Liver (tissue), 9 donors: ENCODE data around the gene GNAI3. TPM values are rescaled to one million over a fixed set of nuclear protein-coding genes. Genes with fewer than 3 reads are reported as not detected.

ENCODE experiments used
- DNase-seq: peaks from one replicate; pipeline ENCODE4 v3.0.0-alpha.2; 2017; ENCODE audit warnings: low spot score
- H3K27ac ChIP-seq, 2 donors: one replicate each; pipeline ENCODE4 v1.7.0; 2013; ENCODE audit warnings: inconsistent platforms in 2 of 2, low read length in 2 of 2, control low read depth in 1 of 2, low read depth in 1 of 2, mild to moderate bottlenecking in 1 of 2
- H3K27me3 ChIP-seq, 4 donors: one replicate each; pipeline versions ENCODE4 v1.6.1 to v1.7.0; 2013; ENCODE audit warnings: low read length in 3 of 4, inconsistent platforms in 1 of 4, mild to moderate bottlenecking in 1 of 4, moderate library complexity in 1 of 4; ENCODE audit not compliant: control insufficient read depth in 4 of 4, insufficient read depth in 4 of 4
- H3K36me3 ChIP-seq, 4 donors: one replicate each; pipeline versions ENCODE4 v1.6.1 to v1.7.0; 2013; ENCODE audit warnings: low read length in 3 of 4, mild to moderate bottlenecking in 3 of 4, low read depth in 1 of 4, moderate library complexity in 1 of 4; ENCODE audit not compliant: control insufficient read depth in 4 of 4, insufficient read depth in 3 of 4
- H3K4me1 ChIP-seq, 4 donors: one replicate each; pipeline versions ENCODE4 v1.6.1 to v1.7.0; 2013; ENCODE audit warnings: low read length in 3 of 4, mild to moderate bottlenecking in 3 of 4, moderate library complexity in 1 of 4; ENCODE audit not compliant: control insufficient read depth in 4 of 4, insufficient read depth in 4 of 4
- H3K4me3 ChIP-seq, 3 donors: one replicate each; pipeline versions ENCODE4 v1.6.1 to v1.7.0; 2013; ENCODE audit warnings: low read length in 3 of 3, control low read depth in 1 of 3, low read depth in 1 of 3, mild to moderate bottlenecking in 1 of 3
- H3K9ac ChIP-seq, 2 donors: one replicate each; pipeline ENCODE4 v1.7.0; 2013; ENCODE audit warnings: low read length in 2 of 2, mild to moderate bottlenecking in 2 of 2, moderate library complexity in 2 of 2, control low read depth in 1 of 2, low read depth in 1 of 2
- H3K9me3 ChIP-seq, 4 donors: one replicate each; pipeline versions ENCODE4 v1.6.1 to v1.7.0; 2013; ENCODE audit warnings: low read length in 3 of 4; ENCODE audit not compliant: control insufficient read depth in 4 of 4
- CTCF ChIP-seq: fragments of 150-350 bp; IDR thresholded peaks from 2 replicates; pipeline ENCODE4 v1.5.1; 2017; ENCODE audit warnings: improper control_type of control experiment, low read depth, low read length; ENCODE audit not compliant: missing input control
- EGR1 ChIP-seq, 2 donors: IDR thresholded peaks; 2 replicates each; pipeline ENCODE4 v1.6.1; 2016 to 2018; ENCODE audit warnings: antibody characterized with exemption in 2 of 2, low read depth in 2 of 2
- FOXA1 ChIP-seq: IDR thresholded peaks from 2 replicates; pipeline ENCODE4 v1.6.1; 2016; ENCODE audit warnings: antibody characterized with exemption
- FOXA2 ChIP-seq: IDR thresholded peaks from 2 replicates; pipeline ENCODE4 v1.6.1; 2016; ENCODE audit warnings: antibody characterized with exemption
- GABPA ChIP-seq, 2 donors: IDR thresholded peaks in 1 of 2; conservative IDR thresholded peaks in 1 of 2; 2 replicates each; pipeline ENCODE4 v1.6.1; 2016; ENCODE audit warnings: antibody characterized with exemption in 2 of 2, mild to moderate bottlenecking in 1 of 2, moderate library complexity in 1 of 2
- HNF4A ChIP-seq, 2 donors: conservative IDR thresholded peaks; 2 replicates each; pipeline ENCODE4 v1.6.1; 2016; ENCODE audit warnings: antibody characterized with exemption in 2 of 2, mild to moderate bottlenecking in 2 of 2
- HNF4G ChIP-seq: IDR thresholded peaks from 2 replicates; pipeline ENCODE4 v1.6.1; 2016; ENCODE audit warnings: antibody characterized with exemption
- JUND ChIP-seq, 2 donors: IDR thresholded peaks; 2 replicates each; pipeline ENCODE4 v1.6.1; 2016; ENCODE audit warnings: antibody characterized with exemption in 2 of 2
- NR2F2 ChIP-seq: IDR thresholded peaks from 2 replicates; pipeline ENCODE4 v1.6.1; 2016; ENCODE audit warnings: antibody characterized with exemption
- RAD21 ChIP-seq, 2 donors: IDR thresholded peaks; 2 replicates each; pipeline ENCODE4 v1.6.1; 2016; ENCODE audit warnings: antibody characterized with exemption in 2 of 2, mild to moderate bottlenecking in 2 of 2
- RXRA ChIP-seq, 2 donors: IDR thresholded peaks; 2 replicates each; pipeline ENCODE4 v1.6.1; 2017 to 2018; ENCODE audit warnings: antibody characterized with exemption in 2 of 2, mild to moderate bottlenecking in 1 of 2
- SP1 ChIP-seq: IDR thresholded peaks from 2 replicates; pipeline ENCODE4 v1.6.1; 2018; ENCODE audit warnings: antibody characterized with exemption, mild to moderate bottlenecking
- TAF1 ChIP-seq: conservative IDR thresholded peaks from 2 replicates; pipeline ENCODE4 v1.6.1; 2016; ENCODE audit warnings: antibody characterized with exemption, mild to moderate bottlenecking
- YY1 ChIP-seq: IDR thresholded peaks from 2 replicates; pipeline ENCODE4 v1.6.1; 2016; ENCODE audit warnings: antibody characterized with exemption, mild to moderate bottlenecking
- WGBS: extraction: QIAGEN DNeasy Blood & Tissue Kit; methylation state at CpG from one replicate; pipeline ENCODE4 v1.1.7; 2013; 5-methylcytosine and 5-hydroxymethylcytosine counted together
- polyA plus RNA-seq, 2 donors: library from polyadenylated mRNA; stranded (reverse) in 1 of 2; unstranded in 1 of 2; fragments of 200-250 nt in 1 of 2; fragments of >200 nt in 1 of 2; fragmentation: Nextera tagmentation in 1 of 2; extraction: Ambion mirVana in 1 of 2; gene quantifications; one replicate each; pipeline versions ENCODE4 v1.2.1 to v1.2.3, GENCODE V29; 2013 to 2015
- total RNA-seq, 2 donors: library from RNA; depleted of rRNA; stranded (reverse); fragments of >200 nt; gene quantifications; one replicate each; pipeline ENCODE4 v1.2.3, GENCODE V29; 2014
- TF ChIP-seq, protein P1 (sequence below): IDR thresholded peaks from 2 replicates; pipeline ENCODE4 v1.6.1; 2016; ENCODE audit warnings: antibody characterized with exemption
- TF ChIP-seq, protein P2 (sequence below): IDR thresholded peaks from 2 replicates; pipeline ENCODE4 v1.6.1; 2016; ENCODE audit warnings: antibody characterized with exemption
- TF ChIP-seq, protein P3 (sequence below): IDR thresholded peaks from 2 replicates; pipeline ENCODE4 v1.6.1; 2016; ENCODE audit warnings: antibody characterized with exemption, mild to moderate bottlenecking
- donor health status: healthy.
- donor health status: healthy.
- donor health status: healthy.
- donor health status: healthy.
- donor health status: healthy.

GNAI3 gene
- total and polyA plus RNA-seq, 4 donors, result 1.9 to 6.5 (median 4.3) TPM

DNA sequence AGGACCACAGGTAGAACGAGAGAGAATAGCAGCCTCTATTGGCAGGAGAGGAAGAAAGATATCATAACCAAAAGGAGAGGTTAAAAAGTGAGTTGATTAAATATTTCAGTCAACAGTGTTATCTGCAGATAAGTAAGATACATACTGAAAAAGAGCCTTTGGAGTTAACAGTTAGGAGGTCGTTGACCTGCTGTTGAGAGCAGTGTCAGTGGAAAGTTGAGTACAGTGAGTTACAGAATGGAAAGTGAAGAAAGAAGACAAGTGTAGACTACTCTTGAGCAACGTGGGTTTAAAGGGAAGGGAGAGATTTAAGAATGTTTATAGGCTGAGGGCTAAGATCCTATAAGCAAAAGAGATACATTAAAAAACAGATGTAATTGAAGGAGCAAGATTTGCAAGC is 40.8 kb downstream of the GNAI3 start:
- TF ChIP-seq HNF4A (conservative IDR thresholded peaks at IDR 0.05) (peak; percentile 26 to 56), YY1 (no peak), TAF1 (no peak), SP1 (peak; percentile 50), RAD21 (IDR thresholded peaks at IDR 0.05) (peak in 1 of 2 donors; percentile 21), GABPA (IDR thresholded peaks at IDR 0.05 in 1 of 2, conservative IDR thresholded peaks at IDR 0.05 in 1 of 2) (no peak), EGR1 (IDR thresholded peaks at IDR 0.05; ENCODE audit: low read depth in 2 of 2) (peak; percentile 39 to 62), HNF4G (no peak), NR2F2 (no peak), JUND (IDR thresholded peaks at IDR 0.05) (no peak), FOXA1 (no peak), FOXA2 (no peak), RXRA (IDR thresholded peaks at IDR 0.05) (peak; percentile 89 to 97), CTCF (no peak)
- TF ChIP-seq, protein P1, sequence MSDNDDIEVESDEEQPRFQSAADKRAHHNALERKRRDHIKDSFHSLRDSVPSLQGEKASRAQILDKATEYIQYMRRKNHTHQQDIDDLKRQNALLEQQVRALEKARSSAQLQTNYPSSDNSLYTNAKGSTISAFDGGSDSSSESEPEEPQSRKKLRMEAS, result no peak
- TF ChIP-seq, protein P2, sequence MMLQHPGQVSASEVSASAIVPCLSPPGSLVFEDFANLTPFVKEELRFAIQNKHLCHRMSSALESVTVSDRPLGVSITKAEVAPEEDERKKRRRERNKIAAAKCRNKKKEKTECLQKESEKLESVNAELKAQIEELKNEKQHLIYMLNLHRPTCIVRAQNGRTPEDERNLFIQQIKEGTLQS, result peak; percentile 60
- 29% methylated on average over 3 of the region's 3 CpGs for WGBS
- DNase-seq, result no peak

GRCh38 chr1:109589679-109590078 is 41.3 kb downstream of the GNAI3 start:
- peaks cover 5 to 27% (median 11%) of the 10 kb centered on the region in 4 donors for H3K4me1 ChIP-seq
- H3K36me3 ChIP-seq, result peaks cover 0 to 38% (median 23%) of the 10 kb centered on the region in 4 donors
- no peak overlapping the region for H3K9ac ChIP-seq
- no peak for DNase-seq
- no peak overlapping the region for H3K27ac ChIP-seq
- H3K9me3 ChIP-seq, result no peaks in the 10 kb centered on the region
- TF ChIP-seq CTCF (no peak), HNF4A (conservative IDR thresholded peaks at IDR 0.05) (no peak), JUND (IDR thresholded peaks at IDR 0.05) (no peak), RAD21 (IDR thresholded peaks at IDR 0.05) (no peak), GABPA (IDR thresholded peaks at IDR 0.05 in 1 of 2, conservative IDR thresholded peaks at IDR 0.05 in 1 of 2) (no peak), HNF4G (no peak), TAF1 (no peak), FOXA1 (no peak), NR2F2 (no peak), YY1 (no peak), SP1 (no peak)
- TF ChIP-seq, protein P2, result no peak
- TF ChIP-seq, protein P3, sequence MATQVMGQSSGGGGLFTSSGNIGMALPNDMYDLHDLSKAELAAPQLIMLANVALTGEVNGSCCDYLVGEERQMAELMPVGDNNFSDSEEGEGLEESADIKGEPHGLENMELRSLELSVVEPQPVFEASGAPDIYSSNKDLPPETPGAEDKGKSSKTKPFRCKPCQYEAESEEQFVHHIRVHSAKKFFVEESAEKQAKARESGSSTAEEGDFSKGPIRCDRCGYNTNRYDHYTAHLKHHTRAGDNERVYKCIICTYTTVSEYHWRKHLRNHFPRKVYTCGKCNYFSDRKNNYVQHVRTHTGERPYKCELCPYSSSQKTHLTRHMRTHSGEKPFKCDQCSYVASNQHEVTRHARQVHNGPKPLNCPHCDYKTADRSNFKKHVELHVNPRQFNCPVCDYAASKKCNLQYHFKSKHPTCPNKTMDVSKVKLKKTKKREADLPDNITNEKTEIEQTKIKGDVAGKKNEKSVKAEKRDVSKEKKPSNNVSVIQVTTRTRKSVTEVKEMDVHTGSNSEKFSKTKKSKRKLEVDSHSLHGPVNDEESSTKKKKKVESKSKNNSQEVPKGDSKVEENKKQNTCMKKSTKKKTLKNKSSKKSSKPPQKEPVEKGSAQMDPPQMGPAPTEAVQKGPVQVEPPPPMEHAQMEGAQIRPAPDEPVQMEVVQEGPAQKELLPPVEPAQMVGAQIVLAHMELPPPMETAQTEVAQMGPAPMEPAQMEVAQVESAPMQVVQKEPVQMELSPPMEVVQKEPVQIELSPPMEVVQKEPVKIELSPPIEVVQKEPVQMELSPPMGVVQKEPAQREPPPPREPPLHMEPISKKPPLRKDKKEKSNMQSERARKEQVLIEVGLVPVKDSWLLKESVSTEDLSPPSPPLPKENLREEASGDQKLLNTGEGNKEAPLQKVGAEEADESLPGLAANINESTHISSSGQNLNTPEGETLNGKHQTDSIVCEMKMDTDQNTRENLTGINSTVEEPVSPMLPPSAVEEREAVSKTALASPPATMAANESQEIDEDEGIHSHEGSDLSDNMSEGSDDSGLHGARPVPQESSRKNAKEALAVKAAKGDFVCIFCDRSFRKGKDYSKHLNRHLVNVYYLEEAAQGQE, result no peak
- no peaks in the 10 kb centered on the region for H3K27me3 ChIP-seq
- H3K4me3 ChIP-seq, result no peak overlapping the region

More for the DNA sequence above, 40.8 kb downstream of the GNAI3 start:
- no peaks in the 10 kb centered on the region for H3K9me3 ChIP-seq
- H3K36me3 ChIP-seq, result peaks cover 0 to 38% (median 23%) of the 10 kb centered on the region in 4 donors
- no peak overlapping the region for H3K9ac ChIP-seq
- H3K4me3 ChIP-seq, result no peak overlapping the region
- no peak overlapping the region for H3K27ac ChIP-seq
- H3K4me1 ChIP-seq, result peaks cover 5 to 30% (median 11%) of the 10 kb centered on the region in 4 donors
- no peaks in the 10 kb centered on the region for H3K27me3 ChIP-seq
